Gastroesophageal sphincter (tissue), 3 donors: ENCODE measurements around the gene TTC13.
A peak's percentile ranks its signal among the peaks of the same experiment; 100 is the strongest.

Experiments
- CTCF ChIP-seq, 4 experiments: fragments of 200-600 bp in 2 of 4; fragments of 450-650 bp in 2 of 4; sonication (generic) in 1 of 4; IDR thresholded peaks; one replicate each; pipeline ENCODE4 v1.5.1; 2017 to 2019; ENCODE audit warnings: antibody characterized with exemption in 4 of 4, mild to moderate bottlenecking in 2 of 4, moderate library complexity in 2 of 4
- POLR2A ChIP-seq, 2 donors: fragments of 450-650 bp; IDR thresholded peaks; one replicate each; pipeline ENCODE4 v1.6.1; 2017; ENCODE audit warnings: antibody characterized with exemption in 2 of 2, mild to moderate bottlenecking in 2 of 2, moderate library complexity in 1 of 2
- POLR2AphosphoS5 ChIP-seq: sonication (generic); formaldehyde crosslinking; IDR thresholded peaks from one replicate; pipeline ENCODE4 v1.6.1; 2017; ENCODE audit warnings: antibody characterized with exemption

- TF ChIP-seq CTCF (IDR thresholded peaks at IDR 0.05) = no peak
- TF ChIP-seq POLR2A (IDR thresholded peaks at IDR 0.05) = no peak
- peak; percentile 53 for TF ChIP-seq POLR2AphosphoS5
Measured at GRCh38 chr1:230869500-230869899, 109.2 kb downstream of the TTC13 start.
